Vagina (tissue), 2 donors: Measurements from ENCODE around the gene SHTN1. TPM values are rescaled to one million over a fixed set of nuclear protein-coding genes. Genes with fewer than 3 reads are reported as not detected.

ENCODE experiments used
- DNase-seq, 2 donors: peaks; one replicate each; pipeline ENCODE4 v3.0.0-alpha.2; 2017; ENCODE audit errors: extremely low spot score in 2 of 2
- H3K27ac ChIP-seq: fragments of 200-600 bp; sonication (generic); one replicate; pipeline ENCODE4 v1.5.1; 2019
- H3K27me3 ChIP-seq: fragments of 200-600 bp; sonication (generic); one replicate; pipeline ENCODE4 v1.5.1; 2019
- H3K36me3 ChIP-seq, 2 donors: fragments of 200-600 bp; sonication (generic); one replicate each; pipeline ENCODE4 v1.5.1; 2017 to 2019
- H3K4me1 ChIP-seq: fragments of 200-600 bp; sonication (generic); one replicate; pipeline ENCODE4 v1.5.1; 2019
- H3K4me3 ChIP-seq, 2 donors: fragments of 200-600 bp; sonication (generic); 1 replicate in 1 of 2; 2 replicates in 1 of 2; pipeline ENCODE4 v1.5.1; 2016 to 2019
- H3K9me3 ChIP-seq: fragments of 200-600 bp; sonication (generic); one replicate; pipeline ENCODE4 v1.5.1; 2019
- CTCF ChIP-seq, 3 experiments: fragments of 450-650 bp in 2 of 3; fragments of 200-600 bp in 1 of 3; sonication (generic) in 1 of 3; IDR thresholded peaks; one replicate each; pipeline ENCODE4 v1.5.1; 2017 to 2019; ENCODE audit warnings: antibody characterized with exemption in 3 of 3, mild to moderate bottlenecking in 2 of 3, moderate library complexity in 2 of 3
- POLR2A ChIP-seq, 2 donors: fragments of 450-650 bp; IDR thresholded peaks; one replicate each; pipeline ENCODE4 v1.6.1; 2017; ENCODE audit warnings: antibody characterized with exemption in 2 of 2, mild to moderate bottlenecking in 2 of 2, moderate library complexity in 2 of 2
- POLR2AphosphoS5 ChIP-seq, 2 donors: sonication (generic); formaldehyde crosslinking; IDR thresholded peaks; one replicate each; pipeline ENCODE4 v1.9.0; 2017; ENCODE audit warnings: antibody characterized with exemption in 2 of 2, mild to moderate bottlenecking in 2 of 2, low read depth in 1 of 2; ENCODE audit not compliant: insufficient read depth in 1 of 2
- intact Hi-C: fragments of 100-400 bp; cut with DNase I; formaldehyde crosslinking; loops from one replicate; pipeline ENCODE4 v1.15.1; 2023
- total RNA-seq: library from RNA; depleted of rRNA; stranded (reverse); fragments of >200 nt; gene quantifications from one replicate; pipeline ENCODE4 v1.2.3, GENCODE V29; 2016

The SHTN1 gene
- total RNA-seq, 1 donor from 2014 or later: 7.4 TPM

- intact Hi-C loops: no loop called here
- DNase-seq: no peak
- H3K9me3 ChIP-seq: no peaks in the 10 kb centered on the region
Observed at GRCh38 chr10:116845823-116846222, 159.2 kb downstream of the SHTN1 start.

GRCh38 chr10:116840389-116841075, 164.5 kb downstream of the SHTN1 start:
- Histone ChIP-seq H3K27me3 (no peaks in the 10 kb centered on the region), H3K9me3 (no peaks in the 10 kb centered on the region), H3K36me3 (no peaks in the 10 kb centered on the region), H3K27ac (no peak overlapping the region), H3K4me1 (no peaks in the 10 kb centered on the region), H3K4me3 (no peak overlapping the region)
- TF ChIP-seq POLR2AphosphoS5 (IDR thresholded peaks at IDR 0.05; ENCODE audit: insufficient read depth in 1 of 2, low read depth in 1 of 2) (no peak), POLR2A (IDR thresholded peaks at IDR 0.05) (no peak), CTCF (IDR thresholded peaks at IDR 0.05) (no peak)
- intact Hi-C loops: no loop called here
- peak in 1 of 2 donors; percentile 18 for DNase-seq

More at GRCh38 chr10:116845823-116846222, 159.2 kb downstream of the SHTN1 start:
- H3K36me3 ChIP-seq: no peaks in the 10 kb centered on the region
- no peak overlapping the region for H3K27ac ChIP-seq
- no peaks in the 10 kb centered on the region for H3K27me3 ChIP-seq
- peaks cover 10% of the 10 kb centered on the region for H3K4me1 ChIP-seq
- no peak overlapping the region for H3K4me3 ChIP-seq
- no peak for TF ChIP-seq CTCF (IDR thresholded peaks at IDR 0.05)
- no peak for TF ChIP-seq POLR2A (IDR thresholded peaks at IDR 0.05)
- TF ChIP-seq POLR2AphosphoS5 (IDR thresholded peaks at IDR 0.05; ENCODE audit: insufficient read depth in 1 of 2, low read depth in 1 of 2): no peak

GRCh38 chr10:116838143-116838725, 166.8 kb downstream of the SHTN1 start:
- intact Hi-C loops: no loop called here
- TF ChIP-seq POLR2A (IDR thresholded peaks at IDR 0.05): no peak
- no peak for TF ChIP-seq POLR2AphosphoS5 (IDR thresholded peaks at IDR 0.05; ENCODE audit: insufficient read depth in 1 of 2, low read depth in 1 of 2)
- no peak for TF ChIP-seq CTCF (IDR thresholded peaks at IDR 0.05)
- Histone ChIP-seq H3K4me1 (no peaks in the 10 kb centered on the region), H3K27me3 (no peaks in the 10 kb centered on the region), H3K4me3 (no peak overlapping the region), H3K27ac (no peak overlapping the region), H3K9me3 (no peaks in the 10 kb centered on the region), H3K36me3 (no peaks in the 10 kb centered on the region)
- DNase-seq: peak in 1 of 2 donors; percentile 40

- no peak for DNase-seq
- Histone ChIP-seq H3K27ac (no peak overlapping the region), H3K4me1 (no peaks in the 10 kb centered on the region), H3K4me3 (no peak overlapping the region), H3K36me3 (no peaks in the 10 kb centered on the region), H3K27me3 (no peaks in the 10 kb centered on the region), H3K9me3 (no peaks in the 10 kb centered on the region)
- intact Hi-C loops: no loop called here
- TF ChIP-seq POLR2A (IDR thresholded peaks at IDR 0.05) (no peak), CTCF (IDR thresholded peaks at IDR 0.05) (no peak), POLR2AphosphoS5 (IDR thresholded peaks at IDR 0.05; ENCODE audit: insufficient read depth in 1 of 2, low read depth in 1 of 2) (no peak)
Observed at GRCh38 chr10:116836902-116837523, 168.0 kb downstream of the SHTN1 start.

GRCh38 chr10:116836083-116836482, 168.9 kb downstream of the SHTN1 start:
- H3K9me3 ChIP-seq: no peaks in the 10 kb centered on the region
- no peak overlapping the region for H3K27ac ChIP-seq
- no peak for TF ChIP-seq CTCF (IDR thresholded peaks at IDR 0.05)
- no peak for TF ChIP-seq POLR2AphosphoS5 (IDR thresholded peaks at IDR 0.05; ENCODE audit: insufficient read depth in 1 of 2, low read depth in 1 of 2)
- no peak for TF ChIP-seq POLR2A (IDR thresholded peaks at IDR 0.05)
- no peaks in the 10 kb centered on the region for H3K36me3 ChIP-seq
- peak in 1 of 2 donors; percentile 22 for DNase-seq
- H3K4me3 ChIP-seq: no peak overlapping the region
- no peaks in the 10 kb centered on the region for H3K4me1 ChIP-seq
- no peaks in the 10 kb centered on the region for H3K27me3 ChIP-seq
- intact Hi-C loops: no loop called here
